ENCODE results near the gene SLC47A2.

Gene SLC47A2

DNA sequence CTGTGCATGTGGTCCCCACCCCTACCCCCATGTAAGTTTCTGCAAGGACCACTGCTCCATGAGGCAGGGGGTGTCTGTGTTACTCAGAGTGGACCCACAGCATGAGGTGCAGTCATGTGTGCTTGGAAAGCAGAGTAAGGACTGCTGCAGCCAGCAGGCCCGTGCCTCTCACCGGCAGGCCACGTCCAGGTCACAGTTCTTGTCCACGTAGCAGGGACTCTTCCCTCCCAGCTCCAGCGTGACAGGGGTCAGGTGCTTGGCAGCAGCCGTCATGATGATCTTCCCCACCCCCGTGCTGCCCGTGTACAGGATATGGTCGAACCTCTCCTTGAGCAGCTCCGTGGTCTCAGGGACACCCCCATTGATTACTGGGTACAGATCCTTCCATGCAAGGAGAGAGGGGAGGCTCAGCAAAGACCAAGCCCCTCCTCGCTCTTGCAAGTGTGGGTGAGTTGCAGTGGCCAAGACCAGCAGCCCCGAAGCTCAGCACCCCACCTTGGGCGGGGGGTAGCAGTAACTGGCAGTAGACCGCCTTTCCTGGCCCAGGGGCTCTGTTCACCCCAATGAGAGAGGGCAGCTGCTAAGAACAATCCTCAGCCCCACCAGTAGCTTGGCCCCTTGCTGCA lies 25.6 kb upstream of the SLC47A2 start:
- Histone ChIP-seq H3K9me3 (ENCODE audit: insufficient read depth, low read depth, low read length) (no peaks in the 10 kb centered on the region), H3K4me1 (ENCODE audit: insufficient read depth, low read length, poor library complexity, severe bottlenecking) (no peaks in the 10 kb centered on the region), H3K4me3 (ENCODE audit: low read length, poor library complexity, severe bottlenecking) (no peak overlapping the region), H2AFZ (ENCODE audit: low read length) (no peak overlapping the region), H3K27me3 (ENCODE audit: insufficient read depth, low read length, poor library complexity, severe bottlenecking) (no peaks in the 10 kb centered on the region), H3K9me2 (replicated peaks; ENCODE audit: low read depth, low read length) (no peaks in the 10 kb centered on the region), H3K9ac (ENCODE audit: low read depth, low read length, poor library complexity, severe bottlenecking) (no peak overlapping the region), H3K4me2 (ENCODE audit: low read depth, low read length, poor library complexity, severe bottlenecking) (no peak overlapping the region), H3F3A (ENCODE audit: low read depth) (no peaks in the 10 kb centered on the region), H4K20me1 (ENCODE audit: insufficient read depth, low read length, poor library complexity, severe bottlenecking) (no peaks in the 10 kb centered on the region), H3K79me2 (ENCODE audit: insufficient read depth, low read length) (no peaks in the 10 kb centered on the region), H3K36me3 (ENCODE audit: insufficient read depth, low read length) (no peaks in the 10 kb centered on the region)
- TF ChIP-seq EZH2phosphoT487 (IDR thresholded peaks at IDR 0.05; ENCODE audit: borderline replicate concordance) = no peak
- TF ChIP-seq, protein P1, sequence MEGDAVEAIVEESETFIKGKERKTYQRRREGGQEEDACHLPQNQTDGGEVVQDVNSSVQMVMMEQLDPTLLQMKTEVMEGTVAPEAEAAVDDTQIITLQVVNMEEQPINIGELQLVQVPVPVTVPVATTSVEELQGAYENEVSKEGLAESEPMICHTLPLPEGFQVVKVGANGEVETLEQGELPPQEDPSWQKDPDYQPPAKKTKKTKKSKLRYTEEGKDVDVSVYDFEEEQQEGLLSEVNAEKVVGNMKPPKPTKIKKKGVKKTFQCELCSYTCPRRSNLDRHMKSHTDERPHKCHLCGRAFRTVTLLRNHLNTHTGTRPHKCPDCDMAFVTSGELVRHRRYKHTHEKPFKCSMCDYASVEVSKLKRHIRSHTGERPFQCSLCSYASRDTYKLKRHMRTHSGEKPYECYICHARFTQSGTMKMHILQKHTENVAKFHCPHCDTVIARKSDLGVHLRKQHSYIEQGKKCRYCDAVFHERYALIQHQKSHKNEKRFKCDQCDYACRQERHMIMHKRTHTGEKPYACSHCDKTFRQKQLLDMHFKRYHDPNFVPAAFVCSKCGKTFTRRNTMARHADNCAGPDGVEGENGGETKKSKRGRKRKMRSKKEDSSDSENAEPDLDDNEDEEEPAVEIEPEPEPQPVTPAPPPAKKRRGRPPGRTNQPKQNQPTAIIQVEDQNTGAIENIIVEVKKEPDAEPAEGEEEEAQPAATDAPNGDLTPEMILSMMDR (conservative IDR thresholded peaks at IDR 0.05; ENCODE audit: low read length) = no peak

GRCh38 chr17:19740933-19741332 lies 24.5 kb upstream of the SLC47A2 start:
- Histone ChIP-seq H3K4me1 (ENCODE audit: insufficient read depth, low read length, poor library complexity, severe bottlenecking) (no peaks in the 10 kb centered on the region), H2AFZ (ENCODE audit: low read length) (no peak overlapping the region), H3K79me2 (ENCODE audit: insufficient read depth, low read length) (no peaks in the 10 kb centered on the region), H3K9me2 (replicated peaks; ENCODE audit: low read depth, low read length) (no peaks in the 10 kb centered on the region), H3K27me3 (ENCODE audit: insufficient read depth, low read length, poor library complexity, severe bottlenecking) (no peaks in the 10 kb centered on the region), H3K36me3 (ENCODE audit: insufficient read depth, low read length) (no peaks in the 10 kb centered on the region), H3K9me3 (ENCODE audit: insufficient read depth, low read depth, low read length) (no peaks in the 10 kb centered on the region), H3K4me2 (ENCODE audit: low read depth, low read length, poor library complexity, severe bottlenecking) (no peak overlapping the region), H3K4me3 (ENCODE audit: low read length, poor library complexity, severe bottlenecking) (no peak overlapping the region), H3F3A (ENCODE audit: low read depth) (no peaks in the 10 kb centered on the region), H4K20me1 (ENCODE audit: insufficient read depth, low read length, poor library complexity, severe bottlenecking) (no peaks in the 10 kb centered on the region), H3K9ac (ENCODE audit: low read depth, low read length, poor library complexity, severe bottlenecking) (no peak overlapping the region)
- TF ChIP-seq EZH2phosphoT487 (IDR thresholded peaks at IDR 0.05; ENCODE audit: borderline replicate concordance) = no peak
- TF ChIP-seq, protein P1 (conservative IDR thresholded peaks at IDR 0.05; ENCODE audit: low read length) = no peak

GRCh38 chr17:19739241-19740201 lies 23.1 kb upstream of the SLC47A2 start:
- Histone ChIP-seq H3K4me1 (ENCODE audit: insufficient read depth, low read length, poor library complexity, severe bottlenecking) (no peaks in the 10 kb centered on the region), H3K4me2 (ENCODE audit: low read depth, low read length, poor library complexity, severe bottlenecking) (no peak overlapping the region), H3K79me2 (ENCODE audit: insufficient read depth, low read length) (no peaks in the 10 kb centered on the region), H3K4me3 (ENCODE audit: low read length, poor library complexity, severe bottlenecking) (no peak overlapping the region), H2AFZ (ENCODE audit: low read length) (no peak overlapping the region), H3K36me3 (ENCODE audit: insufficient read depth, low read length) (no peaks in the 10 kb centered on the region), H4K20me1 (ENCODE audit: insufficient read depth, low read length, poor library complexity, severe bottlenecking) (no peaks in the 10 kb centered on the region), H3K9ac (ENCODE audit: low read depth, low read length, poor library complexity, severe bottlenecking) (no peak overlapping the region), H3K9me2 (replicated peaks; ENCODE audit: low read depth, low read length) (no peaks in the 10 kb centered on the region), H3F3A (ENCODE audit: low read depth) (no peaks in the 10 kb centered on the region), H3K9me3 (ENCODE audit: insufficient read depth, low read depth, low read length) (no peaks in the 10 kb centered on the region), H3K27me3 (ENCODE audit: insufficient read depth, low read length, poor library complexity, severe bottlenecking) (no peaks in the 10 kb centered on the region)
- no peak for TF ChIP-seq EZH2phosphoT487 (IDR thresholded peaks at IDR 0.05; ENCODE audit: borderline replicate concordance)
- TF ChIP-seq, protein P1 (conservative IDR thresholded peaks at IDR 0.05; ENCODE audit: low read length) = no peak

All from Loucy (cell line).